Smooth muscle cell (in vitro differentiated cells): Measurements from ENCODE around the gene SREBF2. TPM values are rescaled to one million over a fixed set of nuclear protein-coding genes. Genes with fewer than 3 reads are reported as not detected.

Experiments used
- DNase-seq: peaks from one replicate; lab custom pipeline; 2025; ENCODE audit not compliant: unreplicated experiment; lab: John Stamatoyannopoulos, UW
- H2AFZ ChIP-seq: fragments of 200-600 bp; sonication (generic); 2 replicates; pipeline ENCODE4 v1.6.0; 2016; ENCODE audit warnings: antibody characterized with exemption, low read depth, mild to moderate bottlenecking
- H3F3A ChIP-seq: fragments of 200-600 bp; sonication (generic); 2 replicates; pipeline ENCODE4 v1.6.0; 2017; ENCODE audit warnings: antibody characterized with exemption, low read depth
- H3K27ac ChIP-seq: fragments of 200-600 bp; sonication (generic); 2 replicates; pipeline ENCODE4 v1.5.1; 2016; ENCODE audit warnings: low read depth, mild to moderate bottlenecking
- H3K27me3 ChIP-seq: fragments of 200-600 bp; sonication (generic); 2 replicates; pipeline ENCODE4 v1.6.1; 2016; ENCODE audit warnings: low read depth, mild to moderate bottlenecking
- H3K36me3 ChIP-seq: fragments of 200-600 bp; sonication (generic); 2 replicates; pipeline ENCODE4 v1.5.1; 2016; ENCODE audit warnings: low read depth
- H3K4me1 ChIP-seq: fragments of 200-600 bp; sonication (generic); 2 replicates; pipeline ENCODE4 v1.5.1; 2016; ENCODE audit warnings: low read depth
- H3K4me2 ChIP-seq: fragments of 200-600 bp; sonication (generic); 2 replicates; pipeline ENCODE4 v1.6.0; 2016; ENCODE audit warnings: mild to moderate bottlenecking
- H3K4me3 ChIP-seq: fragments of 200-600 bp; sonication (generic); 2 replicates; pipeline ENCODE4 v1.5.1; 2016; ENCODE audit warnings: mild to moderate bottlenecking
- H3K79me2 ChIP-seq: fragments of 200-600 bp; sonication (generic); 2 replicates; pipeline ENCODE4 v1.6.0; 2016; ENCODE audit warnings: low read depth, mild to moderate bottlenecking
- H3K9ac ChIP-seq: fragments of 200-600 bp; sonication (generic); 2 replicates; pipeline ENCODE4 v1.6.0; 2016; ENCODE audit warnings: low read depth
- H3K9me3 ChIP-seq: fragments of 200-600 bp; sonication (generic); replicated peaks from 2 replicates; pipeline ENCODE4 v1.5.1; 2016; ENCODE audit warnings: low read depth
- H4K20me1 ChIP-seq: fragments of 200-600 bp; sonication (generic); 2 replicates; pipeline ENCODE4 v1.6.0; 2016; ENCODE audit warnings: low read depth
- CTCF ChIP-seq: fragments of 200-600 bp; sonication (generic); IDR thresholded peaks from 2 replicates; pipeline ENCODE4 v1.5.1; 2017; ENCODE audit warnings: borderline replicate concordance, mild to moderate bottlenecking, antibody characterized with exemption; ENCODE audit not compliant: insufficient read depth, poor library complexity, severe bottlenecking
- WGBS: methylation state at CpG from one replicate; pipeline ENCODE4 v1.1.7; 2016; ENCODE audit warnings: low lambda C conversion rate; 5-methylcytosine and 5-hydroxymethylcytosine counted together
- polyA plus RNA-seq: library from polyadenylated mRNA; unstranded; fragments of >200 nt; fragmentation: Nextera tagmentation; extraction: Ambion mirVana; gene quantifications from 2 replicates; pipeline ENCODE4 v1.2.1, GENCODE V29; 2016
- total RNA-seq: library from RNA; depleted of rRNA; stranded (reverse); fragments of >200 nt; gene quantifications from 2 replicates; pipeline ENCODE4 v1.2.3, GENCODE V29; 2014

The SREBF2 gene
- total and polyA plus RNA-seq, 2 experiments from 2014 or later, result 62.9 to 78.2 TPM

GRCh38 chr22:41929418-41929810 lies 96.5 kb downstream of the SREBF2 start:
- Histone ChIP-seq H4K20me1 (no peaks in the 10 kb centered on the region), H2AFZ (no peak overlapping the region), H3K4me1 (peaks cover 3% of the 10 kb centered on the region), H3F3A (no peaks in the 10 kb centered on the region), H3K36me3 (no peaks in the 10 kb centered on the region), H3K9ac (no peak overlapping the region), H3K9me3 (no peaks in the 10 kb centered on the region), H3K27me3 (peaks cover 26% of the 10 kb centered on the region), H3K27ac (no peak overlapping the region), H3K79me2 (no peaks in the 10 kb centered on the region), H3K4me2 (no peak overlapping the region), H3K4me3 (no peak overlapping the region)
- TF ChIP-seq CTCF, result no peak
- 90% methylated on average over 7 of the region's 8 CpGs for WGBS
- no peak for DNase-seq

GRCh38 chr22:41931701-41932269 lies 98.9 kb downstream of the SREBF2 start:
- Histone ChIP-seq H3K27ac (no peak overlapping the region), H4K20me1 (no peaks in the 10 kb centered on the region), H2AFZ (no peak overlapping the region), H3K4me3 (no peak overlapping the region), H3K79me2 (no peaks in the 10 kb centered on the region), H3K9ac (no peak overlapping the region), H3K36me3 (no peaks in the 10 kb centered on the region), H3K4me1 (no peaks in the 10 kb centered on the region), H3K4me2 (no peak overlapping the region), H3K9me3 (no peaks in the 10 kb centered on the region), H3F3A (no peaks in the 10 kb centered on the region), H3K27me3 (peaks cover 6% of the 10 kb centered on the region)
- 90% methylated on average over 10 of the region's 10 CpGs for WGBS
- no peak for DNase-seq
- TF ChIP-seq CTCF, result no peak

GRCh38 chr22:41932353-41932752 lies 99.4 kb downstream of the SREBF2 start:
- no peak overlapping the region for H3K4me3 ChIP-seq
- over 99% methylated on average over 12 of the region's 12 CpGs for WGBS
- no peaks in the 10 kb centered on the region for H3K79me2 ChIP-seq
- H3K27ac ChIP-seq, result no peak overlapping the region
- no peaks in the 10 kb centered on the region for H3K36me3 ChIP-seq
- peaks cover under 1% of the 10 kb centered on the region for H3K27me3 ChIP-seq
- no peak overlapping the region for H3K4me2 ChIP-seq
- H2AFZ ChIP-seq, result no peak overlapping the region
- no peaks in the 10 kb centered on the region for H3K4me1 ChIP-seq
- no peak for TF ChIP-seq CTCF
- no peaks in the 10 kb centered on the region for H3F3A ChIP-seq
- no peaks in the 10 kb centered on the region for H4K20me1 ChIP-seq
- H3K9me3 ChIP-seq, result no peaks in the 10 kb centered on the region
- no peak overlapping the region for H3K9ac ChIP-seq
- no peak for DNase-seq

- TF ChIP-seq CTCF, result no peak
Measured at GRCh38 chr22:41933411-41934177, 100.7 kb downstream of the SREBF2 start.

More at GRCh38 chr22:41933411-41934177, 100.7 kb downstream of the SREBF2 start:
- H3K9me3 ChIP-seq, result no peaks in the 10 kb centered on the region
- no peak overlapping the region for H3K9ac ChIP-seq
- no peak for DNase-seq
- H2AFZ ChIP-seq, result no peak overlapping the region
- H3K4me1 ChIP-seq, result no peaks in the 10 kb centered on the region
- H3K36me3 ChIP-seq, result no peaks in the 10 kb centered on the region
- H3K4me3 ChIP-seq, result no peak overlapping the region
- H3F3A ChIP-seq, result no peaks in the 10 kb centered on the region
- no peak overlapping the region for H3K4me2 ChIP-seq
- H3K79me2 ChIP-seq, result no peaks in the 10 kb centered on the region
- no peaks in the 10 kb centered on the region for H4K20me1 ChIP-seq
- no peak overlapping the region for H3K27ac ChIP-seq
- H3K27me3 ChIP-seq, result no peaks in the 10 kb centered on the region
- 93% methylated on average over 16 of the region's 16 CpGs for WGBS
